Hematopoietic multipotent progenitor cell treated with erythropoietin and hydrocortisone succinate and interleukin-3 and kit ligand, for 6 days (in vitro differentiated cells): Measurements from ENCODE around the gene URM1.

Source experiments
- DNase-seq: peaks from one replicate; pipeline ENCODE4 v3.0.0-alpha.2; 2015

The URM1 gene

GRCh38 chr9:128349772-128350171, 21.4 kb upstream of the URM1 start:
- DNase-seq, result no peak

GRCh38 chr9:128355451-128355850, 15.7 kb upstream of the URM1 start:
- no peak for DNase-seq

- DNase-seq, result no peak
Measured at GRCh38 chr9:128358090-128358489, 13.1 kb upstream of the URM1 start.

GRCh38 chr9:128358861-128359260, 12.3 kb upstream of the URM1 start:
- DNase-seq, result no peak

- DNase-seq, result no peak
Measured at GRCh38 chr9:128360826-128361225, 10.3 kb upstream of the URM1 start.

GRCh38 chr9:128361296-128361985, 9.7 kb upstream of the URM1 start:
- no peak for DNase-seq

GRCh38 chr9:128361986-128362646, 9.1 kb upstream of the URM1 start:
- peak; percentile 91 for DNase-seq

- DNase-seq, result no peak
Measured at GRCh38 chr9:128362774-128363173, 8.4 kb upstream of the URM1 start.

GRCh38 chr9:128365525-128365924, 5.6 kb upstream of the URM1 start:
- no peak for DNase-seq

GRCh38 chr9:128369024-128369706, 2.0 kb upstream of the URM1 start:
- DNase-seq, result no peak

- no peak for DNase-seq
Measured at GRCh38 chr9:128370367-128370751, 815 bp upstream of the URM1 start.

- peak; percentile 14 for DNase-seq
Measured at GRCh38 chr9:128371630-128372117, 500 bp downstream of the URM1 start.

GRCh38 chr9:128372188-128372641, 1.0 kb downstream of the URM1 start:
- peak; percentile 86 for DNase-seq

- DNase-seq, result peak; percentile 46
Measured at GRCh38 chr9:128372784-128373183, 1.6 kb downstream of the URM1 start.

GRCh38 chr9:128374221-128374675, 3.1 kb downstream of the URM1 start:
- DNase-seq, result no peak

- no peak for DNase-seq
Measured at GRCh38 chr9:128375865-128376264, 4.7 kb downstream of the URM1 start.

- DNase-seq, result no peak
Measured at GRCh38 chr9:128382261-128382660, 11.1 kb downstream of the URM1 start.

- no peak for DNase-seq
Measured at GRCh38 chr9:128383007-128383753, 12.0 kb downstream of the URM1 start.

- no peak for DNase-seq
Measured at GRCh38 chr9:128383791-128384190, 12.6 kb downstream of the URM1 start.

- DNase-seq, result no peak
Measured at GRCh38 chr9:128384801-128385495, 13.8 kb downstream of the URM1 start.

- DNase-seq, result no peak
Measured at GRCh38 chr9:128385496-128386460, 14.6 kb downstream of the URM1 start.
